GM12801 (cell line): ENCODE results near the gene RNF207.

Experiments used
- TF ChIP-seq, protein P1 (sequence below): IDR thresholded peaks from one replicate; pipeline ENCODE4 v1.5.1; 2011; ENCODE audit warnings: control low read depth; ENCODE audit not compliant: insufficient read length; ENCODE audit errors: extremely low read depth

The RNF207 gene

DNA sequence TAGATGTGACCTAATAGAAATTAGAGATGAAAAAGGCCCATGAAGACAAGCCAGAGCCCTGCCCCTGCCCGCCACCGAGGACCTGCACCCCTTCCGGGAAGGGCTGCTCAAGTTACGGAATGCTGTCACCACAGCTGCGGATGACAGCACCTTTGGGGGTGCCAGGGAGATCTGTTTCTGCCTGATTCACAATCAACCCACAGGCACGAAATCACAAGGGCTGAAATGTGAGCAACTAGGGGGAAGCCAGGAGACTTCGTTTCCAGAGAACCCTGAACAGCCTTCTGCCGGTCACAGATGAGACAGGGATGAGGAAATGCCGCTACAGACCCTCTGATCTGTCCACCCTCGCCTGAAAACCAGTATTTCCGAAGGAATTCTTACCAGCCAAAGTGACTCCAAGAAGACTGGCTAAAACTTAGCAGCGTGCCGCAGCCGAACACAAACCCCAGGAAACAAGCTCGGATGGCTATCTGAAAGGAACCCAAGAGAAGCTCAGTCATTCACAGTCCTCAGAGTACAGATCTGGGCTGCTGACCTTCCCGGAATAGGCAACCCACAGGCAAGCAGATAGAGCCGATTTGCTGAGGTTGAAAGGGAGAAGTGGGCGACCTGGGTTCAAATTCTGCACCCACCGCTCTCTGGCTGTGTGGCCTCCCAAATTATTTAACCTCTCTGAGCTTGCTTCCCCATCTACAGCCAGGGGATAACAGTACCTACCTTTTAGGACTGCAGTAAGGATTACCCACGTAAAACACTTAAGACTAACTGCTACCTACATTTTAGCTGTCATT is 28.8 kb downstream of the RNF207 start:
- TF ChIP-seq, protein P1, sequence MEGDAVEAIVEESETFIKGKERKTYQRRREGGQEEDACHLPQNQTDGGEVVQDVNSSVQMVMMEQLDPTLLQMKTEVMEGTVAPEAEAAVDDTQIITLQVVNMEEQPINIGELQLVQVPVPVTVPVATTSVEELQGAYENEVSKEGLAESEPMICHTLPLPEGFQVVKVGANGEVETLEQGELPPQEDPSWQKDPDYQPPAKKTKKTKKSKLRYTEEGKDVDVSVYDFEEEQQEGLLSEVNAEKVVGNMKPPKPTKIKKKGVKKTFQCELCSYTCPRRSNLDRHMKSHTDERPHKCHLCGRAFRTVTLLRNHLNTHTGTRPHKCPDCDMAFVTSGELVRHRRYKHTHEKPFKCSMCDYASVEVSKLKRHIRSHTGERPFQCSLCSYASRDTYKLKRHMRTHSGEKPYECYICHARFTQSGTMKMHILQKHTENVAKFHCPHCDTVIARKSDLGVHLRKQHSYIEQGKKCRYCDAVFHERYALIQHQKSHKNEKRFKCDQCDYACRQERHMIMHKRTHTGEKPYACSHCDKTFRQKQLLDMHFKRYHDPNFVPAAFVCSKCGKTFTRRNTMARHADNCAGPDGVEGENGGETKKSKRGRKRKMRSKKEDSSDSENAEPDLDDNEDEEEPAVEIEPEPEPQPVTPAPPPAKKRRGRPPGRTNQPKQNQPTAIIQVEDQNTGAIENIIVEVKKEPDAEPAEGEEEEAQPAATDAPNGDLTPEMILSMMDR, result no peak

- TF ChIP-seq, protein P1, result no peak
Observed at GRCh38 chr1:6235296-6235677, 29.4 kb downstream of the RNF207 start.

- TF ChIP-seq, protein P1, result no peak
Observed at GRCh38 chr1:6237093-6237492, 31.2 kb downstream of the RNF207 start.

GRCh38 chr1:6239213-6239752 is 33.4 kb downstream of the RNF207 start:
- TF ChIP-seq, protein P1, result no peak

- TF ChIP-seq, protein P1, result no peak
Observed at GRCh38 chr1:6239950-6240768, 34.2 kb downstream of the RNF207 start.

DNA sequence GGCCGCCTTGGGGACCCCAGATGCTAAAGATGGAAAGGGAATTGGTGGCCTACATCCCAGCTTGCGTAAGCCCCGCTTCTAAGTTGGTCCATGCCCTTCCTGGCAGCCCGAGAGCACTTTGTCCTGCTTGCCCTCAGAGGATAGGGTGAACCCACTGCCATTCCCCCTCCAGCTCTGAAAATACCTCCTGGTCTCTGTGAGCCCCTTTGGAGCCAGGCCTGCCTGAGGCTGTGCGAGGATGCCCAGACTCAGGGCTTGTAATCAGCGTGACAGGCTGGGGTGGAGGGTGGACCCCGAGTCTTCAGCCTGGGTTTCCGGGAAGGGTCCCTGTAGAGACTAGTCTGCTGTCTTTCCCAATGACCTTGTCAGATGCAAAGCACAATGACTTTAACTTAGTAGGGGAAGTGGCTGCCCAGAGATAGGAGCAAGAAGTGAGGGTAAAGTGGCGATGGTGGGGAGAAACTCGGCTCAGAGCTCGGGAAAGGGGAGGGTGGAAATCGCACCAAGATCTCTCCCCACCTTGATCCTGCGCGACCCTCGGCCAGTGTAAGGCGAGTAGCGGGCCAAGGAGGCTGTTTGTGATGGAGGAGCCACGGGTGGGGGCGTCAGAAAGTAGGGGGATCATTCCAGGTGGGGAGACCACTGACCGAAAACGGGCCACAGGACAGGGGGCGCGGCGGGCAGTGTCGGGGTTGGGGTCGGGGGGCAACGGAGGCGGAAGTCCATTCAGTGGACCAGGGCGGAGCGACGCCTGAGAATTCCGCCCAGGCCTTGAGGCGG is 35.4 kb downstream of the RNF207 start:
- TF ChIP-seq, protein P1, result no peak
